Nephron progenitor cell (in vitro differentiated cells): ENCODE data around the gene ZNF609.
A peak's percentile ranks its signal among the peaks of the same experiment; 100 is the strongest.
"Not testable (repeated sequence)": the region's sequence is repeated elsewhere in the genome, so short reads cannot be mapped to it uniquely, and the experiment has no call there.

Experiments
- DNase-seq: peaks from one replicate; pipeline ENCODE4 v3.0.0; 2021
- H3K27ac Mint-ChIP-seq: 2 replicates; pipeline ENCODE4 v1.8.0; 2021; ENCODE audit warnings: mild to moderate bottlenecking, moderate library complexity, mixed read lengths
- H3K27me3 Mint-ChIP-seq: 2 replicates; pipeline ENCODE4 v1.8.0; 2021; ENCODE audit warnings: mild to moderate bottlenecking, low read depth, mixed read lengths; ENCODE audit not compliant: poor library complexity
- H3K36me3 Mint-ChIP-seq: 2 replicates; pipeline ENCODE4 v1.8.0; 2021; ENCODE audit warnings: low read depth, mixed read lengths
- H3K4me1 Mint-ChIP-seq: 2 replicates; pipeline ENCODE4 v1.8.0; 2021; ENCODE audit warnings: mixed read lengths
- H3K4me3 Mint-ChIP-seq: 2 replicates; pipeline ENCODE4 v1.8.0; 2021; ENCODE audit warnings: mild to moderate bottlenecking, moderate library complexity, mixed read lengths
- H3K9me3 Mint-ChIP-seq: 2 replicates; pipeline ENCODE4 v1.8.0; 2021; ENCODE audit warnings: mild to moderate bottlenecking, moderate library complexity, mixed read lengths
- CTCF ChIP-seq: fragments of 200-600 bp; sonication (generic); IDR thresholded peaks from 2 replicates; pipeline ENCODE4 v1.5.0; 2021; ENCODE audit warnings: antibody characterized with exemption

ZNF609 gene

GRCh38 chr15:64643685-64644084 lies 183.3 kb downstream of the ZNF609 start:
- no peak for DNase-seq
- H3K9me3 Mint-ChIP-seq, result peaks cover 9% of the 10 kb centered on the region
- H3K36me3 Mint-ChIP-seq, result peaks cover 53% of the 10 kb centered on the region
- H3K4me1 Mint-ChIP-seq, result peaks cover 17% of the 10 kb centered on the region
- no peak overlapping the region for H3K27ac Mint-ChIP-seq
- peaks cover 2% of the 10 kb centered on the region for H3K27me3 Mint-ChIP-seq
- TF ChIP-seq CTCF, result no peak
- H3K4me3 Mint-ChIP-seq, result no peak overlapping the region

- H3K27me3 Mint-ChIP-seq, H3K27ac Mint-ChIP-seq, DNase-seq, H3K4me3 Mint-ChIP-seq, H3K9me3 Mint-ChIP-seq: not testable (repeated sequence)
- Mint-ChIP-seq H3K4me1 (peaks cover 11% of the 10 kb centered on the region), H3K36me3 (peaks cover 47% of the 10 kb centered on the region)
Measured at GRCh38 chr15:64644811-64645210, 184.4 kb downstream of the ZNF609 start.

- Mint-ChIP-seq H3K27me3 (peaks cover 2% of the 10 kb centered on the region), H3K36me3 (peaks cover 36% of the 10 kb centered on the region), H3K4me1 (peaks cover 6% of the 10 kb centered on the region), H3K9me3 (peaks cover 4% of the 10 kb centered on the region), H3K4me3 (no peak overlapping the region), H3K27ac (no peak overlapping the region)
- no peak for TF ChIP-seq CTCF
- DNase-seq, result no peak
Measured at GRCh38 chr15:64645995-64646394, 185.6 kb downstream of the ZNF609 start.

- peaks cover 4% of the 10 kb centered on the region for H3K9me3 Mint-ChIP-seq
- DNase-seq, result no peak
- H3K36me3 Mint-ChIP-seq, result peaks cover 25% of the 10 kb centered on the region
- H3K4me1 Mint-ChIP-seq, result peaks cover 16% of the 10 kb centered on the region
- H3K27ac Mint-ChIP-seq, result no peak overlapping the region
- no peak overlapping the region for H3K4me3 Mint-ChIP-seq
- peaks cover 2% of the 10 kb centered on the region for H3K27me3 Mint-ChIP-seq
- TF ChIP-seq CTCF, result no peak
Measured at GRCh38 chr15:64647367-64647766, 187.0 kb downstream of the ZNF609 start.

GRCh38 chr15:64650552-64650951 lies 190.2 kb downstream of the ZNF609 start:
- H3K27ac Mint-ChIP-seq, result no peak overlapping the region
- peaks cover under 1% of the 10 kb centered on the region for H3K9me3 Mint-ChIP-seq
- DNase-seq, result no peak
- H3K4me3 Mint-ChIP-seq, result no peak overlapping the region
- H3K36me3 Mint-ChIP-seq, result peaks cover 10% of the 10 kb centered on the region
- no peaks in the 10 kb centered on the region for H3K27me3 Mint-ChIP-seq
- no peak for TF ChIP-seq CTCF
- peaks cover 16% of the 10 kb centered on the region for H3K4me1 Mint-ChIP-seq

GRCh38 chr15:64651601-64652191 lies 191.3 kb downstream of the ZNF609 start:
- Mint-ChIP-seq H3K4me1 (peaks cover 16% of the 10 kb centered on the region), H3K27ac (peak overlapping the region; percentile 37), H3K4me3 (no peak overlapping the region), H3K9me3 (no peaks in the 10 kb centered on the region), H3K36me3 (peaks cover 10% of the 10 kb centered on the region), H3K27me3 (no peaks in the 10 kb centered on the region)
- no peak for DNase-seq
- no peak for TF ChIP-seq CTCF
